HG03066 (cell line): ENCODE data around the gene SCO1.

Experiments used
- ATAC-seq: cut with Tn5 transposase; IDR thresholded peaks from one replicate; pipeline ENCODE4 v1.9.1; 2021; ENCODE audit warnings: low read depth; ENCODE audit not compliant: unreplicated experiment

SCO1 gene

GRCh38 chr17:10622617-10623485 is 74.5 kb downstream of the SCO1 start:
- ATAC-seq: no peak
